Sigmoid colon (tissue), 7 donors: ENCODE measurements around the gene NHERF2. TPM values are rescaled to one million over a fixed set of nuclear protein-coding genes. Genes with fewer than 3 reads are reported as not detected.
A peak's percentile ranks its signal among the peaks of the same experiment; 100 is the strongest.
"Not testable (repeated sequence)": the region's sequence is repeated elsewhere in the genome, so short reads cannot be mapped to it uniquely, and the experiment has no call there.

Source experiments
- DNase-seq: peaks from one replicate; pipeline ENCODE4 v3.0.0-alpha.2; 2019
- H3K27ac ChIP-seq, 4 donors: fragments of 200-600 bp; sonication (generic); one replicate each; pipeline ENCODE4 v1.5.1; 2016 to 2019; ENCODE audit warnings: mild to moderate bottlenecking in 1 of 4
- H3K27me3 ChIP-seq, 3 donors: fragments of 200-600 bp; sonication (generic); one replicate each; pipeline ENCODE4 v1.5.1; 2019; ENCODE audit warnings: mild to moderate bottlenecking in 1 of 3
- H3K36me3 ChIP-seq, 4 donors: fragments of 200-600 bp; sonication (generic); one replicate each; pipeline ENCODE4 v1.5.1; 2016 to 2019
- H3K4me1 ChIP-seq, 4 donors: fragments of 200-600 bp; sonication (generic); one replicate each; pipeline ENCODE4 v1.5.1; 2017 to 2019
- H3K4me3 ChIP-seq, 4 donors: fragments of 200-600 bp; sonication (generic); one replicate each; pipeline ENCODE4 v1.5.1; 2017 to 2019; ENCODE audit warnings: mild to moderate bottlenecking in 2 of 4, moderate library complexity in 1 of 4
- H3K9me3 ChIP-seq, 4 donors: fragments of 200-600 bp in 3 of 4; sonication (generic) in 3 of 4; one replicate each; pipeline versions ENCODE4 v1.5.1 to v1.6.1; 2013 to 2019
- CTCF ChIP-seq, 4 experiments: fragments of 450-650 bp in 3 of 4; fragments of 200-600 bp in 1 of 4; IDR thresholded peaks; one replicate each; pipeline ENCODE4 v1.5.1; 2016 to 2019; ENCODE audit warnings: antibody characterized with exemption in 4 of 4, mild to moderate bottlenecking in 3 of 4, moderate library complexity in 2 of 4
- EP300 ChIP-seq, 4 donors: sonication (generic); formaldehyde crosslinking; IDR thresholded peaks; one replicate each; pipeline ENCODE4 v1.6.1; 2017; ENCODE audit warnings: antibody characterized with exemption in 4 of 4
- POLR2A ChIP-seq, 2 donors: fragments of 450-650 bp; IDR thresholded peaks; one replicate each; pipeline ENCODE4 v1.6.1; 2016; ENCODE audit warnings: antibody characterized with exemption in 2 of 2, mild to moderate bottlenecking in 2 of 2, moderate library complexity in 2 of 2
- POLR2AphosphoS5 ChIP-seq, 4 donors: sonication (generic); formaldehyde crosslinking; IDR thresholded peaks; one replicate each; pipeline ENCODE4 v1.6.1; 2017; ENCODE audit warnings: antibody characterized with exemption in 4 of 4
- WGBS, 2 donors: extraction: QIAGEN DNeasy Blood & Tissue Kit; methylation state at CpG; one replicate each; pipeline ENCODE4 v1.1.7; 2013; 5-methylcytosine and 5-hydroxymethylcytosine counted together
- intact Hi-C: fragments of 100-400 bp; cut with DNase I; formaldehyde crosslinking; loops from one replicate; pipeline ENCODE4 v1.15.1; 2023
- polyA plus RNA-seq, 3 donors: library from polyadenylated mRNA; stranded (reverse); fragments of 200-250 nt; gene quantifications; one replicate each; pipeline ENCODE4 v1.2.3, GENCODE V29; 2013
- total RNA-seq, 4 donors: library from RNA; depleted of rRNA; stranded (reverse); fragments of >200 nt; gene quantifications; one replicate each; pipeline ENCODE4 v1.1.0, GENCODE V29; 2016
- donor health status: healthy with polysubstance abuse.
- donor health status: Bipolar disorder and iron deficiency.
- donor health status: healthy.

The NHERF2 gene
- total and polyA plus RNA-seq, 7 donors: 23.5 to 105 (median 46.7) TPM

GRCh38 chr16:2009791-2010510, 16.8 kb upstream of the NHERF2 start, which contains the start of gene ZNF598:
ZNF598 (minus strand) TSS chr16:2009821.
- intact Hi-C loops: no loop called here

GRCh38 chr16:2011726-2012125, 15.0 kb upstream of the NHERF2 start:
- 89 to 91% methylated on average over 9 of the region's 9 CpGs for WGBS, 2 donors
- H3K4me3 ChIP-seq: not testable (repeated sequence)

More at GRCh38 chr16:2009791-2010510, 16.8 kb upstream of the NHERF2 start, which contains the start of gene ZNF598:
- Histone ChIP-seq H3K4me3 (peak within 1 kb of the TSS; percentile 55 to 99 (median 77)), H3K36me3 (no peaks in the 10 kb centered on the region), H3K27me3 (no peaks in the 10 kb centered on the region), H3K27ac (peak within 1 kb of the TSS; percentile 78 to 97 (median 92)), H3K9me3 (no peaks in the 10 kb centered on the region), H3K4me1 (peaks cover 0 to 54% (median 46%) of the 10 kb centered on the region in 4 donors)
- TF ChIP-seq CTCF (IDR thresholded peaks at IDR 0.05) (no peak), POLR2A (IDR thresholded peaks at IDR 0.05) (peak; percentile 92 to 95), POLR2AphosphoS5 (IDR thresholded peaks at IDR 0.05) (peak; percentile 85 to 96 (median 92))
- 2 to 4% methylated on average over 52 of the region's 52 CpGs for WGBS, 2 donors
- DNase-seq: peak; percentile 91

GRCh38 chr16:2013527-2013926, 13.2 kb upstream of the NHERF2 start:
- H3K27ac ChIP-seq: no peak overlapping the region
- H3K27me3 ChIP-seq: peaks cover 0 to 8% (median 8%) of the 10 kb centered on the region in 3 donors
- intact Hi-C loops: no loop called here
- peaks cover 0 to 19% (median 13%) of the 10 kb centered on the region in 4 donors for H3K4me1 ChIP-seq
- no peak for DNase-seq
- H3K9me3 ChIP-seq: no peaks in the 10 kb centered on the region
- WGBS, 2 donors: 94% methylated on average over 15 of the region's 15 CpGs
- no peaks in the 10 kb centered on the region for H3K36me3 ChIP-seq
- no peak overlapping the region for H3K4me3 ChIP-seq
- TF ChIP-seq CTCF (IDR thresholded peaks at IDR 0.05) (no peak), POLR2AphosphoS5 (IDR thresholded peaks at IDR 0.05) (no peak), EP300 (IDR thresholded peaks at IDR 0.05) (no peak), POLR2A (IDR thresholded peaks at IDR 0.05) (no peak)

More at GRCh38 chr16:2011726-2012125, 15.0 kb upstream of the NHERF2 start:
- DNase-seq, H3K27ac ChIP-seq, H3K9me3 ChIP-seq, H3K36me3 ChIP-seq, intact Hi-C loops, H3K27me3 ChIP-seq: not testable (repeated sequence)
- H3K4me1 ChIP-seq: peaks cover 0 to 37% (median 31%) of the 10 kb centered on the region in 4 donors

- Histone ChIP-seq H3K36me3 (no peaks in the 10 kb centered on the region), H3K27me3 (peaks cover 15 to 27% (median 25%) of the 10 kb centered on the region in 3 donors), H3K4me1 (peaks cover 0 to 16% (median 13%) of the 10 kb centered on the region in 4 donors), H3K9me3 (no peaks in the 10 kb centered on the region), H3K4me3 (no peak overlapping the region), H3K27ac (no peak overlapping the region)
- TF ChIP-seq CTCF (IDR thresholded peaks at IDR 0.05): no peak
- TF ChIP-seq POLR2A (IDR thresholded peaks at IDR 0.05): no peak
- no peak for TF ChIP-seq EP300 (IDR thresholded peaks at IDR 0.05)
- no peak for TF ChIP-seq POLR2AphosphoS5 (IDR thresholded peaks at IDR 0.05)
- 18 to 73% methylated on average over 24 of the region's 24 CpGs for WGBS, 2 donors
- DNase-seq: no peak
- intact Hi-C loops: no loop called here
These were observed 11.4 kb upstream of the NHERF2 start for GRCh38 chr16:2015117-2015946.

GRCh38 chr16:2015947-2016208, 10.8 kb upstream of the NHERF2 start:
- DNase-seq: no peak
- no peak overlapping the region for H3K27ac ChIP-seq
- H3K9me3 ChIP-seq: no peaks in the 10 kb centered on the region
- WGBS, 2 donors: 32 to 77% methylated on average over 7 of the region's 7 CpGs
- no peaks in the 10 kb centered on the region for H3K36me3 ChIP-seq
- H3K27me3 ChIP-seq: peaks cover 20 to 32% (median 31%) of the 10 kb centered on the region in 3 donors
- intact Hi-C loops: no loop called here
- no peak for TF ChIP-seq POLR2AphosphoS5 (IDR thresholded peaks at IDR 0.05)
- no peak for TF ChIP-seq POLR2A (IDR thresholded peaks at IDR 0.05)
- no peak for TF ChIP-seq EP300 (IDR thresholded peaks at IDR 0.05)
- TF ChIP-seq CTCF (IDR thresholded peaks at IDR 0.05): no peak
- H3K4me1 ChIP-seq: peaks cover 0 to 15% (median 13%) of the 10 kb centered on the region in 4 donors
- H3K4me3 ChIP-seq: no peak overlapping the region
